HG03025 (cell line): ENCODE data around the gene AP1S3.

ENCODE experiments used
- ATAC-seq: cut with Tn5 transposase; IDR thresholded peaks from one replicate; pipeline ENCODE4 v1.9.1; 2021; ENCODE audit warnings: mild to moderate bottlenecking, moderate library complexity; ENCODE audit not compliant: unreplicated experiment, low FRiP score

The AP1S3 gene

DNA sequence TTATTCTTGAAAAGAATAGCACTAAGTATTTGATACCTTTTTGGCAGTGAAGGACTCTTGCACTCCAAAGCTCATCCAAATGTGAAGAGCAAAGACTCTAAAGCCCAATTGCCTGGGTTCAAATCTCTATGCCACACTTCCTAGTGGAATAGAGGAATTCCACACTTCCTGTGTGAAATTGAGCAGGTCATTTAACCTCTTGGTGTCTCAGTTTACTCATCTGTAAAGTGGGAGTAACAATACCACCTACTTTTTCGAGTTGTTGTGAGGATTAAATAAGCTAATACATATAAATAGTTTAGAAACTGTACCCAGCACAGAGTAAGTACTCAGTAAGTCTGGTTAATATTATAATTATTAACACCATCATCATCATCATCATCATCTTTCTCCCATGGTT is 72.6 kb downstream of the AP1S3 start:
- ATAC-seq: no peak

DNA sequence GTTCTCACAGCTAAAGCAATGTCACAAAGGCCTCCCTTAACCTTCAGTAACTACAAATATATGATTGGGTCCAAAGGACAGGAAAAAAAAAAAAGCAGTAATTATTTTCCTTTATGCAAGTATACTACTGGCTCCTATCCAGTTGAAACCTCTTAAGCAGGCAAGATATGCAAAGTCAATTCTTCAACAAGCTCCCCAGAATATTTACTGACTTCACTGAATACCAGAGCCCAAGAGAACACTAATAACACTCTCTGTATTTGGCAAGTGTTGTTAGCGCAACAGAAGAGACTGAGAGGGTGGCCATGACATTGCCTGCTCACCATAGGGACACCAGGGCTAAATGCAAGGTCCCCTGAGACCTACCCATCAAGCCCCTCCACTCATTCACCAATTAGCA is 74.5 kb downstream of the AP1S3 start:
- ATAC-seq: no peak

- ATAC-seq: peak; percentile 79
These were observed 75.6 kb downstream of the AP1S3 start for GRCh38 chr2:223761746-223762145.

DNA sequence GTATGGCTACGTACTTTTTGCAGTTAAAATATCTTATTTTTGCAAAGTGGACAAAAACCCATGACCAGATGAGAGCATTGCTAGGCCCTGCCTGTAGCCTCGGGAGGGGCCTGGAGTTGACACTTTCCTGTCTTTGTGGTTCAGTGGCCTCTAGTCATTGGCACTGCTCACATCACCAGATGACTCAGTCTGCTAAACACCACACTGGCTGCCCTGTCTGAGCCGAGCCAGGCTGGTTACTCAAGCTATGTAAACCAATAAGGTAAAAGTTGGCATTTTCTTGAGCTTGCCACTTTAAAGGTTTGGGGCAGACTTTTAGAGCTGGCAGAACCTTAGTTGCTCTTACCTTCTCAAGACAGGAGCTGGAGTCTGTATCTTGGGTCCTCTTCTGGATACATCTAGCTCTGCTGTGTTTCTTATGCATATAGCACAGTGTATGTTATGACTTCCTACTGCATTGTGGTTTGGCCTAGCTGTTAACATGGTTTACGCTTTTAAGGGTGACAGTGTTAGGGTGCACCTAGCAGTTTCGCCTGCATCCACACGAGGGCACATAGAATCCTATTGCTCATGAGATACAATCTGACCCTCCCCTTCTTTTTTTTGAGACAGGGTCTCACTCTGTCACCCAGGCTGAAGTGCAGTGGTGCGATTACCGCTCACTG is 76.4 kb downstream of the AP1S3 start:
- peak; percentile 85 for ATAC-seq

GRCh38 chr2:223759569-223760430 is 77.6 kb downstream of the AP1S3 start:
- ATAC-seq: no peak

- no peak for ATAC-seq
These were observed 79.1 kb downstream of the AP1S3 start for GRCh38 chr2:223758131-223758840.

- ATAC-seq: no peak
These were observed 83.4 kb downstream of the AP1S3 start for GRCh38 chr2:223753940-223754339.

DNA sequence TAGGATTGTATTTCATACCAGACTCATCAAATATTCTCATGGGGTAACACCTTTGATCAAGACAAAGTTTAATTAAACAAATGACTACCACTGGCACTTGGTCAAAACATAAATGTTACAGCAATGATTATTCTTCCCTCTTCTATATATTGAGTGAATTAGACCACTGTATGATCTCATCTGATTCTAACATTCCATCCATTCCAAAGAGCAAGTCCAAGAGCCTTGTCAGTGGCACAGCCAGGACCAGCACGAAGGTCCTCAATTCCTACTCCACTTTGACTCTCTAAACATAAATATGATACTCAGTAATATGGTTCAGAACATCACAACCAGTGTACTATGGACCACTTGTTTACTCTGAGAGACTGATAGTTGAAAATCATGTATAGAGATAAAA is 86.4 kb downstream of the AP1S3 start:
- no peak for ATAC-seq

DNA sequence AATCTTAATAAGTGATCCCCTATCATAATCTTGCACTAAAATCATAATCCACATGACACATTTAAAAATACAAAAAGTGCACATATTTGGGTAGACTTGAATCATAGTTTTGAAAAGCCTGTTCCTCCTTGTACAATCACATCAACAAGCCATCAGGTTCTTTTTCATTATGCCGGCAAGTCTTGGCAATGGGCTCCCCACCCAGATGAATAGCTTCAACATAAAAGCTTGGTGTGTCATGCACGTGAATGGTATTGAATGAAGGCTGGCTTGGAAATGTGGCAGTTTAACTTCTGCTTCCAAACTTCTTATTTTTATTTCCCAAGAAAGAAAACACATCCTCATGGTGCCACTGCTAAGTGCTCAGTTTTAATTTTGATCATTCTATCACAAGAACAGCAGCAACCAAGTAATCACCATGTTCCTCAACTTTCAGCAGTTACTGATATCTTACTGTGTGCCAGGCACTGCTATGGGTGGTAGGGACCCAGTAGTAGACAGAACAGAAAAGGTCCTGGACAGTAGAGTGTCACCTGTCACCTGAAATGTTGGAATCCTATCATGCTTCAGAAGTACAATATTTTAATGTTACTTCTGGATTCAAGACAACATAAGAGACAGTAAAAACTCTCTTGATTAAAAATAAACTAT is 89.9 kb downstream of the AP1S3 start:
- ATAC-seq: no peak

- ATAC-seq: no peak
These were observed 90.8 kb downstream of the AP1S3 start for GRCh38 chr2:223746611-223747010.

GRCh38 chr2:223744580-223744979 is 92.8 kb downstream of the AP1S3 start:
- no peak for ATAC-seq

DNA sequence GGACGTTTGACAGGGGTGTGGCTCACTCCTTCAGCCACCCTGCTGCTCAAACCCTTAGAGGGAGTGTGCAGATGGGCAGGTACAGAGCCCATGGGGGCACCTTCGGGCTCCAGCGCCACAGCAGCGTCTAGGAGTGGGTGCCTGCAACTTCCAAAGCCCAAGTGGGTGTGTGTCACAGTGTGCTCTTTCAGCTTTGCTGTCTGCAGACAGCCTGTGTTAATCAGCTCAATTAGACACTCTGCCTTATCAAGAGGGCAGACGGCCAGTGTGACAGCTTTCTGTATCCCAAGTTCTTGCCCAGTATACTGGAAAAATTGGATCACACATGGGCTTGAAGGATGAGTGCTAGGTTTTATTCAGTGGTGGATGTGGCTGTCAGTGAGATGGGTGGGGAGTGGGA is 96.7 kb downstream of the AP1S3 start:
- no peak for ATAC-seq

- no peak for ATAC-seq
These were observed 100.2 kb downstream of the AP1S3 start for GRCh38 chr2:223737207-223737606.

DNA sequence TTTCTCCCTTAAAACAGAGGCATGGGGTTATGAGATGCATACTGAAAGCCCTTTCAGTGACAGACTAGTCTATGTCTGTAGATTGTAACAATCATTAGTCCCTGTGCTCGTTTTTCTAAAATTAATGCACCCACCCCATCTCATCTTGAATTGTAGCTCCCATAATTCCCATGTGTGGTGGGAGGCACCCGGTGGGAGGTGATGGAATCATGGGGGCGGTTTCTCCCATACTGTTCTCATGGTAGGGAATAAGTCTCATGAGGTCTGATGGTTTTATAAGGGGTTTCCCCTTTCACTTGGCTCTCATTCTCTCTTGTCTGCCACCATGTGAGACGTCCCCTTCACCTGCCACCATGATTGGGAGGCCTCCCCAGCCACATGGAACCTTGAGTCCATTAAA is 100.9 kb downstream of the AP1S3 start:
- ATAC-seq: no peak

GRCh38 chr2:223735659-223736244 is 101.6 kb downstream of the AP1S3 start:
- no peak for ATAC-seq

DNA sequence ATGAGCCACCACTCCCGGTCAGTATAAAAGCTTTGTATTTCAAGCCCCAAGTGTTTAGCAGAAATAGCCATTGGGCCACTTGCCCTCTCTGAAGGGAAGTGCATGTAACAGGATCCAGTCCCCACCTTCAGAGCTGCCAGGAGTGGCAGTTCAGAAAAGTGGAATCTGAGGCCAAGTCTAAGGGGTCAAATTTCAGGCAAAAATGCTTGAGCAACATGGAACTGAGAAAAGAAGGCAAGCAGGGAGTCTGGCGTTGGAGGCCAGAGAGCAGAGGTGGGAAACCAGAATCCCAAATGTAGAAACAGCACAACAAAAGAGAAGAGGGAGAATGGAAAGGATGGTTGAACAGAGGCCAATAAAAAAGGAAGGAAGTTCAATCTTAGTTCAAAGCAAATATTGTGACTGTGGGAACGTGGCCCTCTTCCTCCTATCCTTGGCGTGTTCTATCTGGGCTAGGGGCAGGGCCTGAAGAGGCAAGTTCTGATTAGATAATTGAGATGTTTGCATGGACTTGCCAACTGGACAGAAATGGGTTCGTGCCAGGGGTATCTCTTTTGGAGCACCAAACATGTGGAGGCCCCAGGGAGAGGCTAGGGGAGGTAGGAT is 102.2 kb downstream of the AP1S3 start:
- ATAC-seq: no peak

DNA sequence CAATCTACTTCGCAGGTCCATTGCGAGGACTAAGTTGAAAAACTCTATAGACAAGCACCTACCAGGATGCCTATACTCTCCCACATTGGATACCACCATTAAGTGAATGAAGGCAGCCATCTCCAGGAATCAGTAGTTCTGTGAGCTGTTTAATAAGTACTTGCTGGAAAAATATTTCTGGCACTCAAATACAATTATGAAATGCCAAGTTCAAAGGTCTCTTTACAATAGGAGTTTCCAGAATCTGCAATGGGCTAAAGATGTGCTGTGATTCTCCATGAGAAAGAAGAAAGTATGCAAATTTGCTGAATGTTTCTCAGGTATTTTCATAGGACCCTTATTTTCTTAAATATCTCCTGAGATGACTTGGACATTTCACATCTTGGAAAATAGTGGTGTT is 103.0 kb downstream of the AP1S3 start:
- ATAC-seq: no peak

DNA sequence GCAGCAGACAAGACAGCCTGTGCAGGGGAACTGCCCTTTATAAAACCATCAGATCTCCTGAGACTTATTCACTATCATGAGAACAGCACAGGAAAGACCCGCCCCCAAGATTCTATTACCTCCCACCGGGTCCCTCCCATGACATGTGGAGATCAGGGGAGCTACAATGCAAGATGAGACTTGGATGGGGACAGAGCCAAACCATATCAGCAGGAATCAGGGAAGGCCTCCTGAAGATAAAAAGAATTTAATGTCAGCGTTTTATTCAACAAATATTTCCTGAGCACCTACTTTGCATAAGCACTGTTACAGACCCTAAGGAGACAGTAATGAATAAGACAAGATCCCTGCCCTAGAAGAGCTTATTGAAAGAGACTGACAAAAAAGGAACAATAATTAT is 105.0 kb downstream of the AP1S3 start:
- no peak for ATAC-seq

GRCh38 chr2:223731503-223731902 is 105.9 kb downstream of the AP1S3 start:
- ATAC-seq: no peak

GRCh38 chr2:223729781-223730180 is 107.6 kb downstream of the AP1S3 start:
- ATAC-seq: no peak
